HL-60 (cell line): ENCODE measurements around the gene TMUB1.

Experiments
- DNase-seq, 2 experiments: peaks; one replicate each; pipeline ENCODE4 v3.0.0-alpha.2; 2010 to 2020; ENCODE audit warnings: low read depth in 1 of 2, low spot score in 1 of 2
- H3K27ac ChIP-seq: fragments of 250-450 bp; sonication (Bioruptor Pico); replicated peaks from 2 replicates; pipeline ENCODE4 v1.5.1; 2020; ENCODE audit warnings: mild to moderate bottlenecking, moderate library complexity
- H3K27me3 ChIP-seq: fragments of 250-450 bp; sonication (Bioruptor Pico); 2 replicates; pipeline ENCODE4 v1.5.1; 2021; ENCODE audit warnings: mild to moderate bottlenecking, moderate library complexity; ENCODE audit not compliant: insufficient read depth, poor library complexity, severe bottlenecking
- H3K4me3 ChIP-seq: replicated peaks from 2 replicates; pipeline ENCODE4 v1.5.1; 2011; ENCODE audit warnings: mild to moderate bottlenecking, control low read depth, low read length; ENCODE audit not compliant: insufficient read depth
- GABPA ChIP-seq: IDR thresholded peaks from 2 replicates; pipeline ENCODE4 v1.6.1; 2012; ENCODE audit warnings: low read depth
- POLR2AphosphoS5 ChIP-seq: IDR thresholded peaks from 2 replicates; pipeline ENCODE4 v1.6.1; 2012; ENCODE audit warnings: low read depth
- SPI1 ChIP-seq: IDR thresholded peaks from 2 replicates; pipeline ENCODE4 v1.6.1; 2012; ENCODE audit warnings: low read depth, mild to moderate bottlenecking, borderline replicate concordance
- TF ChIP-seq, protein P1 (sequence below): IDR thresholded peaks from 2 replicates; pipeline ENCODE4 v1.6.1; 2012; ENCODE audit warnings: low read depth; ENCODE audit not compliant: insufficient replicate concordance
- TF ChIP-seq, protein P2 (sequence below): IDR thresholded peaks from one replicate; pipeline ENCODE4 v1.5.1; 2011; ENCODE audit warnings: low read length, control low read depth, inconsistent platforms; ENCODE audit not compliant: insufficient read depth

The TMUB1 gene

DNA sequence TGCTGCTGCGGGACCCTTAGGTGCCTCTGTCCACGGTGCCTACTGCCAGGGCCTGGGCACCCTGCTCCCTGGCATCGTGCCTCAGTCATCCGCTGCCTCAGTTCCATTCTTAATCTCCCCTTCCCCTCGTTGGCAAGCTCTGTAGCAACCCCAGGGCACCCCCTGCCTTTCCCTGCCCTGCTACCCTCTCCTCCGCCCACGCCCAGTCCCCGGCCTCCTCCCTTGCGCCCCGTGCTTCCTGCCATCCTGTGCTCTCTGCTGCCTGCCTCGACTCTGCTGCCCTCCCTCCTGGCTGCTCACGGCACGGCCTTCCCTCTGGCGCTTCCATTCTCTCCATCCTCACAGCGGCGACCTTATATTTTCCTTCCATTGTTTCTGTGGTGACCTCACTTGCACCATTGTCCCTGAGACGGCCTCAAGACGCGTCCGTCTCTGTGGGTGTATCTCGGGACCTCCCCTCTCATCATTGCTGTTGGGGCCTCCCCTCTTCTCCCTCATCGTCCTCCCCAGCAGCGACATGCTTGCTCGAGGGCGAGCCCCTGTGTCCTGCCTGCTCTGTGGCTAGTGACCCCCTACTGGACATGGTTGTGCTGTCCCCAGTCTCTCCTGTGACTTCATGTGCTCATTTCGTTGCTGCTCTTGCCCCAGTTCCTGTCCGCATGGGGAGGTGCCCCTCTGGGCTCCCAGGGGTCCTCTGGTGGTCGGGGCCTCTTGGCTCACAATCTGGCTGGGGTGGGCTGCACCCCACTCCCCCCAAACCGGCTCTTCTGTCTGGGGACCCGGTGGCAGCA lies 38.3 kb upstream of the TMUB1 start:
- no peak overlapping the region for H3K4me3 ChIP-seq
- TF ChIP-seq POLR2AphosphoS5 (no peak), SPI1 (no peak), GABPA (no peak)
- TF ChIP-seq, protein P1, sequence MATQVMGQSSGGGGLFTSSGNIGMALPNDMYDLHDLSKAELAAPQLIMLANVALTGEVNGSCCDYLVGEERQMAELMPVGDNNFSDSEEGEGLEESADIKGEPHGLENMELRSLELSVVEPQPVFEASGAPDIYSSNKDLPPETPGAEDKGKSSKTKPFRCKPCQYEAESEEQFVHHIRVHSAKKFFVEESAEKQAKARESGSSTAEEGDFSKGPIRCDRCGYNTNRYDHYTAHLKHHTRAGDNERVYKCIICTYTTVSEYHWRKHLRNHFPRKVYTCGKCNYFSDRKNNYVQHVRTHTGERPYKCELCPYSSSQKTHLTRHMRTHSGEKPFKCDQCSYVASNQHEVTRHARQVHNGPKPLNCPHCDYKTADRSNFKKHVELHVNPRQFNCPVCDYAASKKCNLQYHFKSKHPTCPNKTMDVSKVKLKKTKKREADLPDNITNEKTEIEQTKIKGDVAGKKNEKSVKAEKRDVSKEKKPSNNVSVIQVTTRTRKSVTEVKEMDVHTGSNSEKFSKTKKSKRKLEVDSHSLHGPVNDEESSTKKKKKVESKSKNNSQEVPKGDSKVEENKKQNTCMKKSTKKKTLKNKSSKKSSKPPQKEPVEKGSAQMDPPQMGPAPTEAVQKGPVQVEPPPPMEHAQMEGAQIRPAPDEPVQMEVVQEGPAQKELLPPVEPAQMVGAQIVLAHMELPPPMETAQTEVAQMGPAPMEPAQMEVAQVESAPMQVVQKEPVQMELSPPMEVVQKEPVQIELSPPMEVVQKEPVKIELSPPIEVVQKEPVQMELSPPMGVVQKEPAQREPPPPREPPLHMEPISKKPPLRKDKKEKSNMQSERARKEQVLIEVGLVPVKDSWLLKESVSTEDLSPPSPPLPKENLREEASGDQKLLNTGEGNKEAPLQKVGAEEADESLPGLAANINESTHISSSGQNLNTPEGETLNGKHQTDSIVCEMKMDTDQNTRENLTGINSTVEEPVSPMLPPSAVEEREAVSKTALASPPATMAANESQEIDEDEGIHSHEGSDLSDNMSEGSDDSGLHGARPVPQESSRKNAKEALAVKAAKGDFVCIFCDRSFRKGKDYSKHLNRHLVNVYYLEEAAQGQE = no peak
- TF ChIP-seq, protein P2, sequence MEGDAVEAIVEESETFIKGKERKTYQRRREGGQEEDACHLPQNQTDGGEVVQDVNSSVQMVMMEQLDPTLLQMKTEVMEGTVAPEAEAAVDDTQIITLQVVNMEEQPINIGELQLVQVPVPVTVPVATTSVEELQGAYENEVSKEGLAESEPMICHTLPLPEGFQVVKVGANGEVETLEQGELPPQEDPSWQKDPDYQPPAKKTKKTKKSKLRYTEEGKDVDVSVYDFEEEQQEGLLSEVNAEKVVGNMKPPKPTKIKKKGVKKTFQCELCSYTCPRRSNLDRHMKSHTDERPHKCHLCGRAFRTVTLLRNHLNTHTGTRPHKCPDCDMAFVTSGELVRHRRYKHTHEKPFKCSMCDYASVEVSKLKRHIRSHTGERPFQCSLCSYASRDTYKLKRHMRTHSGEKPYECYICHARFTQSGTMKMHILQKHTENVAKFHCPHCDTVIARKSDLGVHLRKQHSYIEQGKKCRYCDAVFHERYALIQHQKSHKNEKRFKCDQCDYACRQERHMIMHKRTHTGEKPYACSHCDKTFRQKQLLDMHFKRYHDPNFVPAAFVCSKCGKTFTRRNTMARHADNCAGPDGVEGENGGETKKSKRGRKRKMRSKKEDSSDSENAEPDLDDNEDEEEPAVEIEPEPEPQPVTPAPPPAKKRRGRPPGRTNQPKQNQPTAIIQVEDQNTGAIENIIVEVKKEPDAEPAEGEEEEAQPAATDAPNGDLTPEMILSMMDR = no peak
- no peaks in the 10 kb centered on the region for H3K27me3 ChIP-seq
- no peak for DNase-seq
- H3K27ac ChIP-seq = no peak overlapping the region

DNA sequence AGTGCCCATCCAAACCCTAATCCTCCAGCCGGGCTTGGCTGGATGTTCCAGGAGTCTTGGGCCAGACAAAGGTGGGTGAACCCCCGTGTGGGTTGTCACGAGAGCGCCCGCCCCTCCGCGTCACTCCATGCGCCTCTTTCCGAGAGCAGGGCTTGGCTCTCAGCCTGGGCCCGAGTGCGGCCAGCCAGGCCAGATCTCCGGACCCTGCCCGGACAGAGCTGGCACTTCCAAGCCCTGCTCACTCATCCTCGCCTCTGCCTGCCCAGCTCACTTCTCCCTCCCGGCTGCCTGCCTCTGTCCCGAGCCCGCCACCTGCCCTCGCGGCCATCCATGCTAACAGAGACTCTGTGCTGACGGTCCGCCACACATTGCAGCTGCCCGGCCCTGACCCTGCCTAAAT lies 37.6 kb upstream of the TMUB1 start:
- no peak for DNase-seq
- Histone ChIP-seq H3K27ac (no peak overlapping the region), H3K4me3 (no peak overlapping the region), H3K27me3 (no peaks in the 10 kb centered on the region)
- TF ChIP-seq SPI1 (no peak), GABPA (no peak), POLR2AphosphoS5 (no peak)
- TF ChIP-seq, protein P2 = no peak
- TF ChIP-seq, protein P1 = no peak

DNA sequence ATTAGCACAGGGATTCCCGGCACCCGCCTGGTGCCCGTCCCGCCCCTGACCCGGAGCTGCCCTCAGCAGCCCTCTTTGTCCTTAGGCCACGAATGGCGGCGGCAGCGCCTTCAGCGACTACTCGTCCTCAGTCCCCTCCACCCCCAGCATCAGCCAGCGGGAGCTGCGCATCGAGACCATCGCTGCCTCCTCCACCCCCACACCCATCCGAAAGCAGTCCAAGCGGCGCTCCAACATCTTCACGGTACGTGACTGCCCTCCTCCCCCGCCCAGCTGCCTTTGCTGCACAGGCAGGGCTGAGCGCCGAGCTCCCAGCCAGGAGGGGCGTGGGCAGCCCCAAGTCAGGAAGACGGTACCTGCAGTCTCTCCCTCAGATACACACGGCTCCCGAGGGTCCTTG lies 36.6 kb upstream of the TMUB1 start:
- no peaks in the 10 kb centered on the region for H3K27me3 ChIP-seq
- TF ChIP-seq GABPA (no peak), SPI1 (no peak), POLR2AphosphoS5 (no peak)
- TF ChIP-seq, protein P1 = no peak
- TF ChIP-seq, protein P2 = no peak
- H3K4me3 ChIP-seq = no peak overlapping the region
- no peak overlapping the region for H3K27ac ChIP-seq
- DNase-seq = no peak
